GM12892 (cell line): Measurements from ENCODE around the gene UST.
A peak's percentile ranks its signal among the peaks of the same experiment; 100 is the strongest.

Experiments
- POLR2A ChIP-seq: IDR thresholded peaks from 2 replicates; pipeline ENCODE4 v1.6.1; 2011; ENCODE audit warnings: low read depth, low read length, control low read depth
- POLR2AphosphoS5 ChIP-seq: IDR thresholded peaks from 2 replicates; pipeline ENCODE4 v1.6.1; 2011; ENCODE audit warnings: low read depth, low read length, control low read depth
- TAF1 ChIP-seq: IDR thresholded peaks from 2 replicates; pipeline ENCODE4 v1.6.1; 2011; ENCODE audit warnings: low read depth, mild to moderate bottlenecking, control low read depth, low read length, borderline replicate concordance

- TF ChIP-seq POLR2A (0 out of 2 replicates have a peak, but pooled peaks have one; percentile 23), POLR2AphosphoS5 (no peak), TAF1 (no peak)
Measured at GRCh38 chr6:149054559-149055194, 307.8 kb downstream of the UST start.
